ENCODE results near the gene INPP5E.

Gene INPP5E

GRCh38 chr9:136403538-136403914 lies 36.1 kb downstream of the INPP5E start:
- H3K4me3 ChIP-seq (ENCODE audit: control insufficient read depth, low read depth, low read length): no peak overlapping the region

GRCh38 chr9:136402067-136402466 lies 37.6 kb downstream of the INPP5E start:
- no peak for TF ChIP-seq CTCF (IDR thresholded peaks at IDR 0.05; ENCODE audit: control insufficient read depth, insufficient read depth, low read depth, low read length, missing control alignments)
- H3K4me3 ChIP-seq (ENCODE audit: control insufficient read depth, low read depth, low read length): no peak overlapping the region
- no peak for DNase-seq (ENCODE audit: low read depth)

More at GRCh38 chr9:136403538-136403914, 36.1 kb downstream of the INPP5E start:
- TF ChIP-seq CTCF (IDR thresholded peaks at IDR 0.05; ENCODE audit: control insufficient read depth, insufficient read depth, low read depth, low read length, missing control alignments): no peak
- no peak for DNase-seq (ENCODE audit: low read depth)

GRCh38 chr9:136401173-136401922 lies 38.3 kb downstream of the INPP5E start:
- no peak overlapping the region for H3K4me3 ChIP-seq (ENCODE audit: control insufficient read depth, low read depth, low read length)
- no peak for TF ChIP-seq CTCF (IDR thresholded peaks at IDR 0.05; ENCODE audit: control insufficient read depth, insufficient read depth, low read depth, low read length, missing control alignments)
- DNase-seq (ENCODE audit: low read depth): no peak

- peak; percentile 11 for DNase-seq (ENCODE audit: low read depth)
- H3K4me3 ChIP-seq (ENCODE audit: control insufficient read depth, low read depth, low read length): peak within 1 kb of the TSS; percentile 89
- TF ChIP-seq CTCF (IDR thresholded peaks at IDR 0.05; ENCODE audit: control insufficient read depth, insufficient read depth, low read depth, low read length, missing control alignments): peak; percentile 55
Observed at GRCh38 chr9:136400038-136400834, 39.4 kb downstream of the INPP5E start, which contains the start of gene SNAPC4. SNAPC4 (minus strand) TSS chr9:136400170; CDS start chr9:136398428, 1,742 bp downstream.

- no peak for TF ChIP-seq CTCF (IDR thresholded peaks at IDR 0.05; ENCODE audit: control insufficient read depth, insufficient read depth, low read depth, low read length, missing control alignments)
- DNase-seq (ENCODE audit: low read depth): no peak
- peak overlapping the region; percentile 89 for H3K4me3 ChIP-seq (ENCODE audit: control insufficient read depth, low read depth, low read length)
Observed at GRCh38 chr9:136399176-136400037, 40.2 kb downstream of the INPP5E start.

GRCh38 chr9:136398286-136398685 lies 41.4 kb downstream of the INPP5E start:
- H3K4me3 ChIP-seq (ENCODE audit: control insufficient read depth, low read depth, low read length): no peak overlapping the region
- TF ChIP-seq CTCF (IDR thresholded peaks at IDR 0.05; ENCODE audit: control insufficient read depth, insufficient read depth, low read depth, low read length, missing control alignments): no peak
- no peak for DNase-seq (ENCODE audit: low read depth)

All from AG09309 (cell line).